NT2/D1 (cell line): ENCODE data around the gene PRR3.

Experiments used
- SUZ12 ChIP-seq: IDR thresholded peaks from 2 replicates; pipeline ENCODE4 v1.6.1; 2011; ENCODE audit not compliant: insufficient read length, insufficient read depth; ENCODE audit errors: extremely low read depth
- YY1 ChIP-seq: IDR thresholded peaks from 2 replicates; pipeline ENCODE4 v1.6.1; 2011; ENCODE audit not compliant: insufficient read length, insufficient read depth
- ZNF274 ChIP-seq: IDR thresholded peaks from 2 replicates; pipeline ENCODE4 v1.6.1; 2011; ENCODE audit warnings: mild to moderate bottlenecking, low read depth, low read length

GRCh38 chr6:30515944-30516753 lies 40.9 kb upstream of the PRR3 start:
- TF ChIP-seq SUZ12 (no peak), YY1 (no peak), ZNF274 (no peak)
